HG03097 (cell line): ENCODE measurements around the gene PGA5.
"Not testable (repeated sequence)": the region's sequence is repeated elsewhere in the genome, so short reads cannot be mapped to it uniquely, and the experiment has no call there.

ENCODE experiments used
- ATAC-seq: cut with Tn5 transposase; IDR thresholded peaks from one replicate; pipeline ENCODE4 v1.9.1; 2021; ENCODE audit not compliant: unreplicated experiment, low FRiP score

PGA5 gene

DNA sequence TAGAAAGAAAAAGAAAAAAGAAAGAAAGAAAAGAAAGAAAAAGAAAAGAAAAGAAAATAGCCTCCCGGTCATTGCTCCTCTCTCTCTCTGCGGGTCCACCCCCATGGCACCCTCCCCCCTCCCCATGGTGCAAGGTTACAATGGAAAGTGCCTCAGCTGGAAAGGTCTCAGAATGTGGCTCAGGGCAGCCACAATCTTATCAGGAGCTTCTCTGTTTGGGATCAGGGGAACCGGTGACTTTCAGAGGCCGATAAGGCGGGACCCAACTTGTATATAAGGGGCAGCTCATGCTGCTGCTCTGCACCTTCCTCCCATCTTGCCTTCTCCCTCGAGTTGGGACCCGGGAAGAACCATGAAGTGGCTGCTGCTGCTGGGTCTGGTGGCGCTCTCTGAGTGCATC, at the start of gene PGA5:
Gene PGA5, plus strand, starts transcription at position 301 of the 400 bp plus-strand sequence. Its CDS starts 52 bp downstream, at position 353.
- not testable (repeated sequence) for ATAC-seq

DNA sequence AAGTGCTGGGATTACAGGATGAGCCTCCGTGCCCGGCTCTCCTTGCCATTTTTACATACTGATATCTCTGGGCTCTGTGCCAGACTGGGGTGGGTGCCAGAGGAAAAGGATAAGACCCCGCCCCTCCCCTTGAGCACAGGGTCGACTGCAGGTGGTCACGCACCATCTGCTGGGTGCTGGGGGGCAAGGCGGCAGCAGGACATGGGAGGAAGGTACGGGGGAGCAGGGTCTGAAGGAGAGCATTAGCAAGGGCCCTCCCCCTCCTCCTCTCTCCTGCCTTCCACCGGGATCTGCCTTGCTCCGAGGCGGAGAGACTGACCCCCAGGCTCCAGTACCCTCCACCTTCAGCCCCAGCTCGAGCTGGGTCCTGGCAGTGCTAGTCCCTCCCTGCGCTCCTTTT, 47.4 kb upstream of the PGA5 start:
- ATAC-seq, result no peak

DNA sequence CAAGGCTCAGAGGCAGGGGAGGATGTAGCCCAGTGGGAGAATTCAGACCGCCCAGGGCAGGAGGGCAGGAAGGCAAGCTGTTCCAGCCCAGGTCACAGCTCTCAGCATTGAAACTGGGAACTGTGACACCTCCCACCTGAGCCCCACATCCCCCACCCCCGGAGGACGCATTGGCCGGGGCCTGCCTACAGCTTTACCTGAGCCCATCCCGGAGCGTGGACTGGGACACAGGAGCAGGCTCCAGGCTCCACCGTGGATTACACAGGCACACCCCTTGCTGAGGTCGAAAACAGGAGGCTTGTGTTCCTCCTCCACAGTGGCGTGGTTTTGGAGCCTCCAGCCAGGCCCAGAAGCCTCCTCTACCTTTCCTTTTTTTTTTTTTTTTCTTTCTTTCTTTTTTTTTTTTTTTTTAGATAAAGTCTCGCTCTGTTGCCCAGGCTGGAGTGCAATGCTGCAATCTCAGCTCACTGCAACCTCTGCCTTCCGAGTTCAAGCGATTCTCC, 46.8 kb upstream of the PGA5 start:
- ATAC-seq, result no peak

DNA sequence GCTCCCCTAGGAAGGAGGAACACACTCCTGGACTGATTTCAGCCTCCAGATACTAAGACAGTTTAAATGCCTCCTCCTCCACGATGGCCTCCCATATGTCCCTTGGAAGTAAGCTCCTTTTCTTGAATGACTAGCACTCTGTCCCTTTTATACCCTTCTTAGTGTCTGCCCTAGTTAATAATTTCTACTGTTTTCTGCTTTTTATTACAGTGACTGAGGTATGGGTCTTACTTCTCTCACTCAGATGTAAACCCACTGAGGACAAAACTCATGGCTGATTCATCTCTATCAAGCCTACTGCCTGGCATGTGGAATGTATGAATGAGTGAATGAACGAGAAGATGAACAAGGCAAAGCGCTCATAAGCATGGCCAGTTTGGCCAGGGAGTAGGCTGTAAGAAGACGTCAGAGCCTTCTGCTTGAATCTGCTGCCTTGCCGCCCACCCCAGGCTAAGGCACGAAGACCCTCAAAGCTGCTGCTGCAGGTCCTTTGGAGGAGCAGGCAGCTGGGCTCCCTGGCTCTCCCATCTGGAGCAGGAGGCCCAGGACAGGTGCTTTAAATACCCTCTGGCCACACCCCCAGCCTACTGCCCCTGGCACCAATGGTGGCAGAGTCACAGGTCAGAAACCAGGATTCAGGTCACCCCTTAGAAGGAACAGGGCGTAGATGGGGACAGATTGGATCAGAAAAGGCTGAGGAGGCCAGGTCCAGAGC, 45.8 kb upstream of the PGA5 start:
- no peak for ATAC-seq

DNA sequence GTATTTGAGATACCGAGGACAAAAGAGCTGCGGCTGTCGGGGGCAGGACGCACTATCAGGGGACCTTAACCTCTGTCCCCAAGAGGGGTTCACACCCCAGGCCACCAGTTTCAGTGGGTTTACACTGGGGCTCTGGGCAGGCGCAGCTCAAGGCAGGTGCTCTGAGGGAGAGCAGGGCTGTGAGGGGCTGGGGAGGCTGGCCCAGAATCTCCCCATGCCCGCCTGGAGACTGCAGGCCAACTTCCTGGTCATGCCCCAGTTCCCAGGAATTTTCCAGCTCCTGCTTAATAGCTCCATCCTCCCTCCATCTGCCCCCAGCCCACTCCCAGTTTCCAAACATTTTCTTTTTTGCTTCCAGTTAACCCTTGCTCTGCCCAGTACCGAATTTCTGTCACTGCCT, 45.3 kb upstream of the PGA5 start:
- no peak for ATAC-seq

DNA sequence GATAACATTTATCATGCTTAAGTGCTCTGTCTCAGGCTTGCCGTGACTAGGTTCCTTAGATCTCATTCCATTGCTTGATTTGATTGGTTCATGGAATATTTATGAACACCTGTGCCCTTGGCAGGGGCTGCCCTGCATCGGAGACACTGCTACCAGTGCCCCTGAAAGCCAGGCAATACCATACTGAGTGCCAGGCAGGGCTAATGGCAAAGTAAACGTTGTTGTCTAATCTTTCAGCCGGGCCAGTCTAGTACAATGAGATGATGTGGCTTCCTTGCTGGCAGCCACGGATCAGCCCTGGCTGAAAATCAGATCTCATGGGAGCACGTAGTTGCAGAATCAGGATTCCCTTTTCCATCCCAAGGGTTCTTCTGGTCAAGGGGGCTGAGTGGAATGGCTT, 42.6 kb upstream of the PGA5 start:
- no peak for ATAC-seq

DNA sequence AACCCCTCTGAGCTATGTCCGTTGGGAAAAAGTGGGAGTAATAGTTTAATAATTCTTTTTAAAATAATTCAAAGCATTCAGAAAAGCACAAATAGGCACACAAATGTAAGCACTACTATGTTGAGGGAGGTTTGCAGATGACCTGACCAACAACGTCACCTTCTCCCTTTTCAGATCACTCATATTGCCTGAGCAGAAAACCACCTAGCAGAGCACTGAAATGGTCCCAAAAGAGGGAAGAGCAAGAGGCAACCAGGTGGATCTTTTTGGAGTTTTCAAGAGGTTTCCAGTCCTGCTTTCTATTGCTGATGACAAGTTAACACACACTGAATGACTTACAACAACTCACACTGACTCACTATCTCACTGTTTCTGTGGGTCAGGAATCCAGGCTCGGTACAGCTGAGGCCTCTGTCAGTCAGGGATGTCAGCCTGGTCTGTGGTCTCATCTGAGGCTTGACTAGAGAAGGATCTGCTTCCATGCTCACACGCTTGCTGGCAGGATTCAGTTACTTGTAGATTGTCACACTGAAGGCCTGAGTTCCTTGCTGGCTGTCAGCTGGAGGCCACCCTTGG, 41.9 kb upstream of the PGA5 start:
- ATAC-seq, result no peak

DNA sequence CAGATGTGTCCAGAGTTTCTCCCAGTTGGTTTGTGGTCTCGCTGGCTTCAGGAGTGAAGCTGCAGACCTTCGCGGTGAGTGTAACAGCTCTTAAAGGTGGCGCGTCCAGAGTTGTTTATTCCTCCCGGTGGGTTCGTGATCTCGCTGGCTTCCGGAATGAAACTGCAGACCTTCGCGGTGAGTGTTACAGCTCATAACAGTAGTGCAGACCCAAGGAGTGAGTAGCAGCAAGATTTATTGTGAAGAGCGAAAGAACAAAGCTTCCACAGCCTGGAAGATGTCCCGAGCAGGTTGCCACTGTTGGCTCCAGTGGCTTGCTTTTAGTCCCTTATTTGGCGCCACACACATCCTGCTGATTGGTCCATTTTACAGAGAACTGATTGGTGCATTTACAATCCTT, 39.5 kb upstream of the PGA5 start:
- ATAC-seq, result no peak

DNA sequence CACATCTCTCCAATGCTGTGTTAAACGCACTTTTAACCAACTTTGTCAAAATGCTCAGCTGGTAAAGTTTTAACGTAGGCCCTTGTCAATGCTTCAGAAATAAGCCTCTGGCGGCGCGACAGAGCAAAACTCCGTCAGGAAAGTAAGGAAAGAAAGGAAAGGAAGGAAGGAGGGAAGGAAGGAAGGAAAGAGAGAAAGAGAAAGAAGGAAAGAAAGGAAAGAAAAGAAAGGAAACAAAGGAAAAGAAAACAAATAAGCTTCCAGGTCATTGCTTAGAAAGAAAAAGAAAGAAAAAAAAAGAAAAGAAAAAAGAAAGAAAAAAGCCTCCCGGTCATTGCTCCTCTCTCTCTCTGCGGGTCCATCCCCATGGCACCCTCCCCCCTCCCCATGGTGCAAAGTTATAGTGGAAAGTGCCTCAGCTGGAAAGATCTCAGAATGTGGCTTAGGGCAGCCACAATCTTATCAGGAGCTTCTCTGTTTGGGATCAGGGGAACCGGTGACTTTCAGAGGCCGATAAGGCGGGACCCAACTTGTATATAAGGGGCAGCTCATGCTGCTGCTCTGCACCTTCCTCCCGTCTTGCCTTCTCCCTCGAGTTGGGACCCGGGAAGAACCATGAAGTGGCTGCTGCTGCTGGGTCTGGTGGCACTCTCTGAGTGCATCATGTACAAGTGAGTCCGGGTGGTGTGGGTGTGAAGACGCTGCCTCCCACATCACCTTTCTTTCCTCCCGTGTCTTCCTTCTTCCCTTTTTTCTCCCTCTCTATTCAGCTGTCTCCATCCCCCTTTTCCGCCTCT, 37.8 kb upstream of the PGA5 start, which contains the start of gene PGA3:
Gene PGA3, plus strand, starts transcription at position 566 of the 797 bp plus-strand sequence. Its CDS starts 50 bp downstream, at position 616.
- not testable (repeated sequence) for ATAC-seq

DNA sequence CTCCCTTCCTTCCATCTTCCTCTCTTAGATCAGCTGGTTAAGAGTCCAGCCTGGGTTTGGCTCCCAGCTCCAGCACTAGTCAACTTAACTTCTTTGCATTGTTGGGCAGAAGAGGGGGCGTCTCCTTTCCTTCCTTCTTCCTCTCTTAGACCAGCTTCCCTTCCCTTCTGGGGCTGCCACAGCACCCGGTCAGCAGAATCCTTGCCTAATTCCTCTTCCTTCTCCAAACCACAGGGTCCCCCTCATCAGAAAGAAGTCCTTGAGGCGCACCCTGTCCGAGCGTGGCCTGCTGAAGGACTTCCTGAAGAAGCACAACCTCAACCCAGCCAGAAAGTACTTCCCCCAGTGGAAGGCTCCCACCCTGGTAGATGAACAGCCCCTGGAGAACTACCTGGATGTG, 37.1 kb upstream of the PGA5 start:
- not testable (repeated sequence) for ATAC-seq

DNA sequence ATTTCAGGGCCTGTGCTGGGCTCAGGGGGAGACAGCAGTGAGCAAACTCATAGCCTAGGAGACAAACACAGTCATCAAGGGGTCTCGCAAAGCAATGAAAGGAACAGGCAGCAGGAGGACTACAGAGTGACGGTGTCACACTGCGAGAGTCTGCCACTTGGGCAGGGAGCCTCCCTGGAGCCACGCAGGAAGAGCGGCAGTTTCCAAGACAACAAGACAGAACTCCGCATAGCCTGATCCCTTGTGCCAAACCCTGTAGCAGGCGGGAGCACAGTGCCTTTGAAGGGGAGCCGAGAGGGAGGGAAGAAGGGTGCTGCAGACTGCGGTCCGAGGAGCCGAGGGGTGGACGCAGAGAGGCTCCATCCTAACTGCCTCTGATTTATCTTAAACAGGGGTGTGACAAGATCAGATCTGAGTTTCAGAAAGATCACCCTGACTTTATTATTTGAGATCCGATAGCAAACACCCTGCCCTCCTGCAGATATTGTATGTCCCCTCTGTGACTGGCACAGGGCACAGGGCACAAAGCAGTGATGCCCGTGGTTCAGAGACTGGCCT, 36.4 kb upstream of the PGA5 start:
- not testable (repeated sequence) for ATAC-seq

DNA sequence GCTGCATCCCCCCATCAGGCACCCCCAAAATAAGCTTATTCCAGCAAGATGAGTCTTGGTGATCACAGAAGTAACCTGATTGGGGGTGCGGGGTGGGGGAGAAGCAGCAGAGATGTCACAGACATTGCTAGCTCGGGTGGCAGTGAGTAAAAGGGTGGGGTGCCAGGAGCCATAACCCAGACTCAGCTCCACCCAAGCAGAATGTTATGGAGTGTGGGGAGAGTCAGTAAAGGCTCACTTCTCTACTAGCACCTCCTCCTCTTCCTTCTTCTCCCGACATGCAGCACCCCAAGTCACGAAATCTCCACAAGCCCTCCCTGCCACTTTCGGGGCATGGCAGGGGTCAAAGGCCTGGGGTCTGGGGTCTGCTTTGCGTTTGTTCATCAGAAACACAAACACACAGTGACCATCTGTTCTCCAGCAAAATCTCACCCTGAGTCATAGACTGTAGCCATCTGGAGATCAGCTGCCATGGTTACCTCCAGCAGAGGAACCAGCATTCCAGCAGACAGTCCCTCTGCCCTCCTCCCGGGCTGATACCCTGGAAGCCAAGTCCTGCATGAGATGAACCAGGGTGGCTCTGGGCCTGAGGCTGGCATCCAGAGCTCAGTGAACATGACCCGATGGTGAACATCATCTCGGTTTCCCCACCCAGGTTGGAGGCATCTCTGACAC, 33.2 kb upstream of the PGA5 start:
- not testable (repeated sequence) for ATAC-seq

DNA sequence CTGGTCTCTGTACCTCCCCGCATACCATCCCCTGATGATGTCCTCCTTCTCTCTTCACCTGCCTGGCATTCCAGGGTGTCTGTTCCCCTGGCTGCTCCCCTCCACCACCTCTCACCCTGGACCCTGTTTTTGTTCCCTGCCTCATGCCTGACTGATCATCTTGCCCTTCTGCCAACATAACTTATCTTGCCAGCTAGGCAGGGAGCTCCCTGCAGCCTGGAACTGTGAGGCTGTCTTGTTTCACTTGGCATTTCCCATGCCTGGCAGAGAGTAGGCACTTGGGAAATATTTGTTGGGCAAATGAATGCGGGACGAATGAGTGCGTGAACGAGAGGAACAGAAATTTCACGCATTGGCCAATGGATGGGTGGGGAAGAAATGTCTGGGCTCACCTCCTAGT, 30.3 kb upstream of the PGA5 start:
- ATAC-seq, result not testable (repeated sequence)

DNA sequence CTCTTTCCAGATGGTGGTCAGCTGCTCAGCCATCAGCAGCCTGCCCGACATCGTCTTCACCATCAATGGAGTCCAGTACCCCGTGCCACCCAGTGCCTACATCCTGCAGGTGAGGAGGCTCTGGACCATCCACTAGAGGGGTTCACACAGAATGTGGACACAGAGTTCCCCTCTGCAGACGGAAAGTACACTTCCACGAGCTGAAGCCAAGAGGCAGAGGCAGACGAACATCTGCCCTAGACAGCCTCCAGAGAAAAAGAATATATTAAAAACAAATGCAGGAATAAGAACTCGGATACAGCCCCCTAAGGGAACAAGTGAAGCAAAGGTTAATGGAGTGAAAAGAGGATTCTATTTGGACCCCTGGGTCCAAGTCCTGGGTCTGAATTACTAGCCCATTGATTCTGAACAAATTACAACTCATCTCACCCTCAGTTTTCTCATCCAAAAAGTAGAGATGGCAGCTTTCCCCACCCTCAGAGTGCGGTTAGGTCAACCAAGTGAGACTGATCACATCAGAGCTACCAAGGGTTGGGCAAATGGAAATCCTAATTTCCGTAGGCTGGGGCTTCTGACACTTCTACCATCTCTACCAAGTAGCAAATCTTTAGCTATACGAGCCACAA, 29.5 kb upstream of the PGA5 start:
- not testable (repeated sequence) for ATAC-seq

DNA sequence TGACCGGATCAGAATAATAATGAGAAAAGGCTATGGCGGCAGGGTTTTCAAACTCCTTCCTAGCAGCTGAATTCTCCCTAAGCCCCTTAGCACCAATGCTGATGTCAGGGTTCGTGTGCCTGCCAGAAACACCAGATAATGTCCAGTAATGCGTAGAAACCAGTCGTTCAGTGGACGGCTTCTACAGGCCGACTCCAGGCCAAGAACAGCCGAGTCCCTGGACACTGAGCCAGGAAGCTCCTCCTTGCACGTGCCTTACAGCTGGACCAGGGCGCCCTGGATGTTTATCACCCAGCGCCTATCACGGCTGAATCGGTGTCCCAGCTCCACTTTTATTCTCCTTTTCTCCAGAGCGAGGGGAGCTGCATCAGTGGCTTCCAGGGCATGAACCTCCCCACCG, 28.8 kb upstream of the PGA5 start:
- not testable (repeated sequence) for ATAC-seq

DNA sequence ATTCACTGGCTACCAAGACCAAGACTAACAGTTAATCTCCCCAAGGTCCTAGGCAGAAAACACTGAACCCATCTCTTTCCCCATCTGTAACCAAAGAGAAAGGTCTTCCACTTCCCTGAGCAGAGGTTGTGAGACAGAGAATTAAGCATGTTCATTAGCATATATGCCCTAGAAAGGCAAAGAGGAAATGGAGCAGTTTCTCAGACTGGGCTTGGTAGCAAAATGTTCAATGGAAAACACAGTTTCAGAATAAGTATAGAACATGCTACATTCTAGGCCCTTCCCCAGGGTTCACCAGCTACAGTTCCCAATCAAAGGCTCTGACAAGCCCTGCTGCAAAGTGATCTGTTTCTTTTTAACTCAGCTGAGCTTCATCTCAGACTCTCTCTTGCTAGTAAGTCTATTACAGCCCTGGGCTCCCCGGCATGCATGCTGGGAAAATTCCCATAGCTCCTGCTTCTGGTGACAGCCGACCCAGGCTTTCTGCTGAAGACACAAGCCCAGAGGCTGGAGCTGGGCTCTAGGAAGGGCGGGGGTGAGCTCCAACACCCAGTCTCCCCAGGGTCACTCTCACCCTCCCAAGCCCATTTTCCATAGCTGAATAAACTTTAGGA, 27.2 kb upstream of the PGA5 start:
- ATAC-seq, result not testable (repeated sequence)

DNA sequence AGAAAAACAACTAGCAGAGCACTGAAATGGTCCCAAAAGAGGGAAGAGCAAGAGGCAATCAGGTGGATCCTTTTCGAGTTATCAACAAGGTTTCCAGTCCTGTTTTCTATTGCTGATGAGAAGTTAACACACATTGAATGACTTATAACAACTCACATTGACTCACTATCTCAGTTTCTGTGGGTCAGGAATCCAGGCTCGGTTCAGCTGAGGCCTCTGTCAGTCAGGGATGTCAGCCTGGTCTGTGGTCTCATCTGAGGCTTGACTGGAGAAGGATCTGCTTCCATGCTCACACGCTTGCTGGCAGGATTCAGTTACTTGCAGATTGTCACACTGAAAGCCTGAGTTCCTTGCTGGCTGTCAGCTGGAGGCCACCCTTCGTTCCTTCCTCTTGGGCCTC, 22.7 kb upstream of the PGA5 start:
- not testable (repeated sequence) for ATAC-seq

DNA sequence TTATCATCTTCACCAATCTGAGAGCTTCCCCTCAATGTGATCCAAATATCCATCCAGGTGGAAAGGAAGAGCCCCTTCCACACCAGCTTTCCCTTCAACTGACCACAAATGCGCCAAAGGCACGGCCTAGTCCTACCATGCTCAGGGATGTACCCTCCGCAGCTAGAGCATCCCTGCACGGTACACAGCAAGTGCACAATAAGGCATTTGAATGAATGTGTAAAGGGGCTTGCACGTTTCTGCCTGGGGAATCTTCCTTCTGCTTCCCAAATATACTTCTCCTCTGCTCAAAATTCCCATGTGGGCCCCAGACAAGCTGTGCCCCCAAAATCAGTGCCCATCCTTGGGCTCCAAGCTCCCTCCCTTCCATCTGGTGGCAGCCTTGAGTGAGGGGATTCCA, 22.0 kb upstream of the PGA5 start:
- not testable (repeated sequence) for ATAC-seq

DNA sequence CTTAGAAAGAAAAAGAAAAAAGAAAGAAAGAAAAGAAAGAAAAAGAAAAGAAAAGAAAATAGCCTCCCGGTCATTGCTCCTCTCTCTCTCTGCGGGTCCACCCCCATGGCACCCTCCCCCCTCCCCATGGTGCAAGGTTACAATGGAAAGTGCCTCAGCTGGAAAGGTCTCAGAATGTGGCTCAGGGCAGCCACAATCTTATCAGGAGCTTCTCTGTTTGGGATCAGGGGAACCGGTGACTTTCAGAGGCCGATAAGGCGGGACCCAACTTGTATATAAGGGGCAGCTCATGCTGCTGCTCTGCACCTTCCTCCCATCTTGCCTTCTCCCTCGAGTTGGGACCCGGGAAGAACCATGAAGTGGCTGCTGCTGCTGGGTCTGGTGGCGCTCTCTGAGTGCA, 18.9 kb upstream of the PGA5 start, which contains the start of gene PGA4:
Gene PGA4, plus strand, starts transcription at position 301 of the 400 bp plus-strand sequence. Its CDS starts 54 bp downstream, at position 355.
- not testable (repeated sequence) for ATAC-seq
